HCT116 (cell line): ENCODE results near the gene PRRG4.

ENCODE experiments used
- EZH2phosphoT487 ChIP-seq: fragments of 200-600 bp; IDR thresholded peaks from 2 replicates; pipeline ENCODE4 v1.6.1; 2018; ENCODE audit warnings: antibody characterized with exemption, borderline replicate concordance
- POLR2A ChIP-seq: IDR thresholded peaks from 2 replicates; pipeline ENCODE4 v1.7.0; 2011; ENCODE audit warnings: borderline replicate concordance; ENCODE audit not compliant: insufficient read depth, insufficient read length; ENCODE audit errors: extremely low read depth

GRCh38 chr11:32849761-32850160 lies 20.0 kb downstream of the PRRG4 start:
- TF ChIP-seq EZH2phosphoT487 = no peak
- no peak for TF ChIP-seq POLR2A
